Muscle of arm (tissue), 12 donors: ENCODE measurements around the gene CAMK4. TPM values are rescaled to one million over a fixed set of nuclear protein-coding genes. Genes with fewer than 3 reads are reported as not detected.
"Not testable (repeated sequence)": the region's sequence is repeated elsewhere in the genome, so short reads cannot be mapped to it uniquely, and the experiment has no call there.

Experiments
- DNase-seq: peaks from one replicate; pipeline ENCODE4 v3.0.0-alpha.2; 2013
- polyA plus RNA-seq, 12 donors: library from polyadenylated mRNA; unstranded; fragments of 120-200 nt; gene quantifications; one replicate each; pipeline ENCODE4 v1.2.1, GENCODE V29; 2013; ENCODE audit not compliant: insufficient read length in 12 of 12

CAMK4 gene
- polyA plus RNA-seq, 12 donors, result 4.2 to 16.8 (median 5.5) TPM; not detected in 1

- DNase-seq, result no peak
Observed at GRCh38 chr5:111310711-111311620, 86.8 kb downstream of the CAMK4 start.

DNA sequence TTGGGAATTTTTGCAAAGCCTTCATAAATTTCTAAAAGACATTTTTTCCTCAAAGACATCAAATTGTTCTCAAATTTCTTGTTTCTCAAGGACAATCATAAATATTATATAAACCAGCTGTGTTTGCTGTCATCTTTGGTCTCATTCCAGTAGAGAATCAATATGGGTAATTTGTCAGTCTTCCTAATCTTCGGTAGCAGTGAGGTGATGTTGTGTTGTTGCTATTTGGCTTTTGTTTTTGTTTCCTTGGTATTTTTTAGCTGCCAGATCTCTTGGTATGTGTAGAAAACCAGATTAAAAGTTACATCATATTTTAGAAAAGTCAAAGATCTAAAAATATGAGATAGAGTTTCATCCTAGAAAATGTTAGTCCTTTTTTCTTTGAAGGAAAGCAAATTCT, 87.5 kb downstream of the CAMK4 start:
- DNase-seq, result no peak

DNA sequence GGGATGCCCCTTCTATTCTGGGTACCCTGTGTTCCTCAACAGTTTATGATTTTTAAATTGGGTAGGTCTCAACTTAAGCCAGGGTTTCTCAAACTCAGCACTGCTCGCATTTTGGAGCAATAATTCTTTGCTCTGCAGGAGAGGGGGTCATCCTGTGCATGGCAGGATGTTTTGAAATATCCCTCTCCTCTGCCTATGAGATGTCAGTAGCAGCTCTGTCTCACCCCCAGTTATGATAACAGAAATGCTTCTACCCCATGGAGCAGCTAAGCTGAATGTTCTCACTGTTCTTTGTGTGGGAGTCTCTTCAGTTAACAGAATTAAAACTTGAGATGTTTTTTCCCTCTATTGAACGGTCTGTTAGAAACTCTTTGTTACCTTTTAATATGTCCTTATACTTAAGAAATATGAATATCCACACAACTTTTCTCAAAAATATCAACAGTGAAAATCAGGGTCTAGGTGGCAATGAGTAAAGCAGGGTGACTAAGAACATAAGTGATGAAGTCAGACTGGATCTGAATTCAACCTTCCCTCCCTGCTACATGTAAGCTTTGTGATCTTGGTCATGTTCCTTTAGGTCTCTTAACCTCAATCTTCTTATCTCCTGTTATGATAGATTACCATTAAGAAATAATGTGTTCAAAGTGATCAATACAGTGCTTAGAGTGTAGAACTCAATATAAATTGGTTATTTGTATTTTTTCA, 89.0 kb downstream of the CAMK4 start:
- DNase-seq, result no peak

GRCh38 chr5:111320953-111321352, 96.8 kb downstream of the CAMK4 start:
- no peak for DNase-seq

DNA sequence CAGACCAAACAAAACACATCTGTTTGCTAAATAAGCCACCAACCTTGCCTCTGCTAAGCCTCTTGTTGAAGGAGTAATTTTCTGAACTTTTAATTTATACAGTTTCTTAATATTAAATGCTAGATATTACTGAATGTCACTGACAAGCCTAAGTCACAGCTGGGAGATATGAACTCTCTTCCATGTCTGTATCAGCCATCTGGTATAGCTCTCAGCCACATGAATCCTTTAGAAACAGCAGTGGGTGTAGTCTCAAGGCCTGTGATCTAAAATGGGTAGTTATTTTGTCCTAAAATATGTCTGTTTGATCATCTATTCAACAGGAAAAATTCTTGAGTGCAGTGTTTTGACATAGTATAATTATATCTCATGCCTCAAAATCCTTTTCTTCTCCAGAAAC, 97.2 kb downstream of the CAMK4 start:
- no peak for DNase-seq

- no peak for DNase-seq
Observed at GRCh38 chr5:111326551-111326950, 102.4 kb downstream of the CAMK4 start.

- no peak for DNase-seq
Observed at GRCh38 chr5:111337133-111337532, 112.9 kb downstream of the CAMK4 start.

- DNase-seq, result no peak
Observed at GRCh38 chr5:111337688-111338087, 113.5 kb downstream of the CAMK4 start.

- DNase-seq, result no peak
Observed at GRCh38 chr5:111345731-111346130, 121.5 kb downstream of the CAMK4 start.

- DNase-seq, result no peak
Observed at GRCh38 chr5:111347021-111347420, 122.8 kb downstream of the CAMK4 start.

GRCh38 chr5:111348661-111349329, 124.6 kb downstream of the CAMK4 start:
- no peak for DNase-seq

DNA sequence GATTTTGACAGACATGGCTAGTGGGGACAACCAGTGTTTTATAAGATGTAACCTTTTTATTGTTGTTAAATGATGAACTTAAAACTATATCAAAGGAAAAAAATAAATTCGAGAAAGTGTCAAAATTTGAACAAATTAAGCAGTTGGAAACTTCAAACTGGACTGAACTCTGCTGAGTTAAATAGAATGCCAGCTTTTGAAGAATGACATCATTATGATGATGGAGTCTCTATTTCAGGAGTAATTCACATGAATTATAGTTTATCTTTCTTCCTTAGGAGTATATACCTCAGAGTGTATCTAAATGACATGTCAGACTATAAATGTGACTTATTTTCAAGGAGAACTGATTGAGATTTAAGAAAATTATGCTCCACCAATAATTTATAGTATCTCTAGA, 125.2 kb downstream of the CAMK4 start:
- no peak for DNase-seq

- DNase-seq, result no peak
Observed at GRCh38 chr5:111353035-111353434, 128.9 kb downstream of the CAMK4 start.

DNA sequence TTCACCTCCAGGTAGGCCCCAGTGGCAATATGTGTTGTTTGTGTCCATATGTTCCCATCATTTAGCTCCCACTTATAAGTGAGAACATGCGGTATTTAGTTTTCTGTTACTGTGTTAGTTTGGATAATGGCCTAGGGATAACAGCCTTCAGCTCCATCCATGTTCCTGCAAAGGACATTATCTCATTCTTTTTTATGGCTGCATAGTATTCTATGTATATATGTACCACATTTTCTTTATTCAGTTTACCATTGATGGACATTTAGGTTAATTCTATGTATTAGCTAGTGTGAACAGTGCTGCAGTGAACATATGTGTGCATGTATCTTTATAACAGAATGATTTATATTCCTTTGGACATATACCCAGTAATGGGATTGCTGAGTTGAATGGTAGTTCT, 134.5 kb downstream of the CAMK4 start:
- not testable (repeated sequence) for DNase-seq

DNA sequence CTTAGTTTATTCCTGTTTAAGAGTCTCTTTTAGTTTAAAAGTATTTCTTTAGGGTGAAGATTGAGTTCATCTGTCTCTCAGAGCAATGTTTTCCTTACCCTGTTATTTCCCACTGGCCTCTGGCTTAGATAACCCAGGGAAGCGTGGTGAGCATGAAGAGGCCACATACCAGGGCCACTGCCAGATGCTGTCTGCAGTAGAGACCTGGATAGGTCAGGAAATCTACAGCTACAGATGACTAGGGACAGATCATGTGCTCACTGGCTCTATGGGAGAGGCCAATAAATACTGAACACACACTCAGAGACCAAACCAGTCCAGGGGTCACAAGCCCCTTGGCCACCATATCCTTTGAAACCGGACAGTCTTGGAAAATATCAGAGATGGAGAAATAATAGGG, 136.0 kb downstream of the CAMK4 start:
- DNase-seq, result no peak

DNA sequence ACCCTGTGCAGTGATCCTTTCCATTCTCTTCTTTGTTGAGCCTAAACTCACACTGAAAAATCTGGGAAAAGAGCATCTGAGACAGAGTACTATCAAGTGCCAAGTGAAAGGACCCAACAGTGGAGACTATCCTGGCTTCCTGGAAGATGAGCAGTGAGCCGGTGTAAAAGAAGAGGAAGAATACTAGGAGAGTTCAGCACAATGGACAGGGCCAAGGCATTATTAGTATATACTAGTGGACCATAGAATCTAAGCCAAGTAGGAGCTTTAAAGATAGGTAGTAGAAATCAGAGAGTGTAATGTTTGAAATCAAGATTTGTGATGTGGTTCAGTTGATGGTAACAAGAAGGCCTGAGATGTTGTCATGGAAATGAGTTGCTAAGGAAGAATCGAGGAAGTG, 140.8 kb downstream of the CAMK4 start:
- DNase-seq, result no peak

DNA sequence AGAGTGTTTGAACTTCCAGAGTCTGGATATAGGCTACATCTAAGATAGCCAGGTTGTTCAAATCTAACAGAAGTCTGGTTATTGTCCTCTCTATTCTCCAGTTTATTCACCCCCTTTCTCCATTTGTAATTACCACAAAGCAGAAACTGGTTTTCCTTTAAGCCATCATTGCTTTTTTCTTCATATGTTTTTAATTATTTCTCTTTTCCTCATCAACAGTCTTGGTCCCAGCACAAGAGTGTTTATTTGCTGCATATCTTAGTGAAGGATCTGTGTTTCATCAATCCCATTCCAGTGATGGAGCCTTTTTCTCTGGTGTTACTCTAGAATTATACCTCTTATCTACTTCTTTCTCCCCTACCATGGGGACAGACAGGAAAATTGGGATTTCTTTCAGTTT, 142.2 kb downstream of the CAMK4 start:
- DNase-seq, result no peak

GRCh38 chr5:111367115-111367514, 142.9 kb downstream of the CAMK4 start:
- no peak for DNase-seq

DNA sequence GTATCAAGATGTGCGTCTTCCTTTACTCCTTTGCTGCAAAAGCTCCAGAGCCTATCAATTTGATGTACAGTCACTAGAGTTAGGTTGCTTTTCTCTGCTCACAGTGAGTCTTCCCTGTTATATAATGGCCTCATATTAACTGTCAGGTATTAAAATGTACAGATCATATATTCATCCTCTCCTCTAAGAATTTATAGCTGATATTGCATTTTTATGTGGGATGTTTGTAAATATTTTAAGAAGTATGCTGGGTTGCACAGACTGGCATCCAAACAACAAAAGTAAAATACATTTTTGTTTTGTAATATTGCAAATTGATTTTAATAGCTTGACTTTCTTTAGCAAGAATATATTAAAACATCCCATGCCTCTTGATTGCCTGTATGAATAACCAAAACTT, 148.6 kb downstream of the CAMK4 start:
- DNase-seq, result no peak

- no peak for DNase-seq
Observed at GRCh38 chr5:111374380-111374779, 150.2 kb downstream of the CAMK4 start.

DNA sequence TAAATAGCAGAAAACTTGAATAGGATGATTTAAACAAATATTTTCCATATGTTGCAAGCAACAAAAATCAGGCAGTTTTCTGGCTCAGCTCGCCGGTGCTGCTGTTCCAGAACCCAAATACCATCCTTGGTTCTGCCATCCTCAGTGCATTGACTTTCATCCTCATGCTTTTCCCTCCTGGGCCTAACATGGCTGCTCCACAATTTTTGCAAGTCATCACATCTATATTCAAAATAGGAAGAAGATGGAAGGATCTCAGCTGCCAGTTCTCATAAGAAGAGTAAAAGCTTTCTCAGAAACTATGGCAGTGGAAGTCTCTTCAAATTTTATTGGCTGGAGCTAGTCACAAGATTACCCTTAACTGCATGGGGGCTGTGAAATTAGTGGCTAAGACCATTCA, 151.5 kb downstream of the CAMK4 start:
- DNase-seq, result no peak

- DNase-seq, result no peak
Observed at GRCh38 chr5:111377306-111377705, 153.1 kb downstream of the CAMK4 start.

GRCh38 chr5:111379391-111379816, 155.2 kb downstream of the CAMK4 start:
- no peak for DNase-seq
